HG02763 (cell line): ENCODE measurements around the gene PROB1.
A peak's percentile ranks its signal among the peaks of the same experiment; 100 is the strongest.
"Not testable (repeated sequence)": the region's sequence is repeated elsewhere in the genome, so short reads cannot be mapped to it uniquely, and the experiment has no call there.

ENCODE experiments used
- ATAC-seq: cut with Tn5 transposase; IDR thresholded peaks from one replicate; pipeline ENCODE4 v1.9.1; 2021; ENCODE audit warnings: mild to moderate bottlenecking, moderate library complexity; ENCODE audit not compliant: unreplicated experiment

PROB1 gene

DNA sequence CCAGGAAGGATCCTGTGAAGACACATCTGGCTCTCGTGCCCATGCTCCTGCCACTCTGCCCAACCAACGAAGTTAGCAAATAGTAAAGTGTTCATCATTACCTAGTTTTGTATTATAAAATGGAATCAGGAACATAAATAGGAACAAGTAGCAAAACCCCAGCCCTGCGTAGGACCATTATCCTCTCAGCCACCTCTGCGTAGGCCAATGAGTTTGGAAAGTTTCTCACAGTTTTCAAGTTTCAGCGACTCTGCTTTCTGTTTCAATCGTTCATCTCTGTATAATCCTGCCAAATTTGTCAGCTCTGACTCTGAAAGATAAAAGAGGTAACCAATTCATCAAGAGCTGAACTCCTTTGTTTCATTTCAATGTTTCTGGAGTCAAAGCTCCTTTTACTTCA lies 19.1 kb upstream of the PROB1 start:
- ATAC-seq: no peak

DNA sequence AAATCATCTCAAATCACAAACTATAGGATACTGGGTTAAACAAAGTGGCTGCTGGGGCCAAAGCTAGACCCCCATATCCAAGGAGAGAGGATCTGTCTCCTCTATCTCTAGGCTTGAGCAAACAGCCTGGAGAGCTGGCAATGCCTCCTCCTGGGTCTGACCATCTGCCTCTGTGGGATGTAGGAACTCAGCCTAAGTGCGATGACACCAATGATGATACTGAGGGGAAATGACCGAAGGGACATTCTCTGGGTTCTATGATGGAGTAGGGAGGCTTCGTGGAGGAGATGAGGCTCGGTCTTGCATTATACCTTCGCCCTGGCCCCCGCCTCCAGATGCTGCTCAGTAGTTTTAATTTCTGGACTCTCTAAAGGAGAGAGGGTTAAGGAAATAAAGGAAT lies 18.2 kb upstream of the PROB1 start:
- ATAC-seq: no peak

DNA sequence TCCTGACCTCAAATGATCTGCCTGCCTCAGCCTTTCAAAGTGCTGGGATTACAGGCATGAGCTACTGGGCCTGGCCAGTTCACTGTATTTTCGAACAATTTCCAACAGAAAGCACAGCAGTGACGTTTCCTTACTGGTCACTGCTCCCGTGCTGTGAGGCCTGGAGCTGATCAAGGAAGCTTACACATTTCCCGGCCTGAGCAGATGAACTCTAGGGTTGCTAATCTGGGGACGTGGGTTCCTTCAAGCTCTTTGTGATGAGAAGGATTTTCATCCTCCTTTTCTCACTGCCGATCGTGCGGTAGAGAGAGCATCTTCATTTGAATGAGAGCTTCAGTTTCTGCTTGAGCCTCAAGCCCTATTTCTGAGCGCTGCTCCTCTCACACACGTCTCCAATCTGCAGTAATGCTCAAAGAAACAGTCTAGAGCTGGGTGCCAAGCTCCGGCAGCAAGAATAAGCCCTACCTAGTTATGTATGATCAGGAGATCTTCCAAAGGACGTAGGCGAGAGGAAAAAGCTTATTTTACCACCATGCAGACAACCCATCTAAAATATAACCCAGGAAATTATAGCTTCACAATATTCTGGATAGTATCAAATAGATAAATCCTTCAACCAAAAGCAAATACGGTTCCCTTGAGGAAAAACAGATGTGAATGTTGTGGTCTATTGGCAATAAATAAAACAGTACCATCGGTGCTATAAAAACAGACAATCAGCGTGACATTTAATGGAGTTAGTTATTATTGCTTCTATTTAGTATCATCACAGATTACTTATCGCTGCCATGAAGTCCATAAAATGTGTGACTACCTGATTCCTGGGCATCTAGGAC lies 16.3 kb upstream of the PROB1 start:
- ATAC-seq: no peak

DNA sequence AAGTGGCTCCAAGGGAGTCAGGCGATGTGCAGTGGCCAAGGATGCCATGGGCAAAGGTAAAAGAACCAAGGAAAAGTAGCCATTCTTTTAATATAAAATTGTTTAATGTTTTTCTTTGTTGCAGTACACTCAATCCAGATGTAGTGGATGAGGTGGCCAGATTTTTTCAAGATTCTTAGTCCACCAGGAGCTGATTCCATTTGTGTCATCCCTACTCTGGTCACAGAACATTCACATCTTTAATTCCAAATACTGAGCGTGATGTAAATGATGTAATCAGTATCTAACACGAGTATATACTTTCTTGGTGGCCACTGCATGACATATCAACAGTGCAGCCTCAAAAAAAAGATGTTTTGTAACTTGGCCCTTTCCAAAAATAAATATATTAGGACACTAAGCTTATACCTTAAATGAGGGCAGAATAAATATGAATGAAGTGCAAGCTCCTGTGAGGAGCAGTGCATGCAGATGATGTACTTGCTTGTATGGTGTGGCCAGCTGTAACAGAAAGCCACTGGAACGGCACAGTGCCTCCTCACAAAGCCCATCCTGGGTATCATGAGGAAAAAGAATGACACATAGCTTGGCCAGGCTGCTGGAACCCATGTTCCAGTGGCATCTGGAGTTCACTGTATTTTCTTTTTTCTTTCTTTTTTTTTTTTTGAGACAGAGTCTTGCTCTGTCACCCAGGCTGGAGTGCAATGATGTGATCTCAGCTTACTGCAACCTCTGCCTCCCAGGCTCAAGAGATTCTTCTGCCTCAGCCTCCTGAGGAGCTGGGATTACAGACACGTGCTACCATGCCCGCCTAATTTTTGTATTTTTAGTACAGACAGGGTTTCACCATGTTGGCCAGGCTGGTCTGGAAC lies 15.5 kb upstream of the PROB1 start:
- no peak for ATAC-seq

DNA sequence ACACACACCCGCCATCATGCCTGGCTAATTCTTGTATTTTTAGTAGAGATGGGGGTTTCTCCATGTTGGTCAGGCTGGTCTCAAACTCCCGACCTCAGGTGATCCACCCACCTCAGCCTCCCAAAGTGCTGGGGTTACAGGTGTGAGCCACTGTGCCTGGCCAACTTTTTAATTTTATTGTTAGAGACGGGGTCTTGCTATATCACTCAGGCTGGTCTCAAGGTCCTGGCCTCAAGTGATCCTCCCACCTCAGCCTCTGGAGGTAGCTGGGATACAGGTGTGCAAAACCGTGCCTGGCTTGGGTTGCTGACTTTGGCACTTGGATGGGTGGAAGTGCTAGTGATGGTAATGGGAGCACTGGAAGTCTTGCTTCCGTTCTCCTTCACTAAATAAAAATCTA lies 14.2 kb upstream of the PROB1 start:
- ATAC-seq: not testable (repeated sequence)

DNA sequence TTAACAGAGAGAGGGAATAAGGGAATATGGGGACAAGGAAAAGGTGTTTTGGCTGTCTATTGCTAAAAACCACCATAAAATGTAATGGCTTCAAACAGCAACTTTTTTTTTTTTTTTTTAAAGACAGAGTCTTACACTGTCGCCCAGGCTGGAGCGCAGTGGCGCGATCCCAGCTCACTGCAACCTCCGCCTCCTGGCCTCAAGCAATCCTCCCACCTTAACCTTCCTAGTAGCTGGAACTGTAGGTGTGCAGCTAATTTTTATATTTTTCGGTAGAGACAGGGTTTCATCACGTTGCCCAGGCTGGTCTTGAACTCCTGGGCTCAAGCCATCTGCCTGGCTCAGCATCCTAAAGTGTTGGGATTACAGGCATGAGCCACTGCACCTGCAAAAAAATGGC lies 13.3 kb upstream of the PROB1 start:
- no peak for ATAC-seq

DNA sequence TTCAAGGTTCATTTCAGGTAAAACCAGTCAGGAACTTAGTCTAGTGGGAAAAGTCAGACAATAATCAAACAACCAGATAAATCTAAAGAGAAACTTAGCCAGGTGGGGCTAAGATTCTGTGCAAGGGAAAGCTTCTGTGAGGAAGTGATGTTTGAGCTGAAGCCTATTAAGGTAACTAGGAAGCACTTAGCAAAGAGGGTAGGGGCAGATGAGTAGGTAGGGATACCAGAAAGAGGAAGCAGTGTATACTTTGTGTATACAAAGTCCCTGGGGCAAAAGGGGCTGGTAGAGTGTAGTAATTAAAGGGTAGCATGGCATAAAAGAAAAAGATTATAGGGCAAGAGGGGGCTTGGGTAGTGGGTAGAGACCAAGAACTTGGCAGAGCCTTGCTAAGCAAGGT lies 12.6 kb upstream of the PROB1 start:
- ATAC-seq: no peak

DNA sequence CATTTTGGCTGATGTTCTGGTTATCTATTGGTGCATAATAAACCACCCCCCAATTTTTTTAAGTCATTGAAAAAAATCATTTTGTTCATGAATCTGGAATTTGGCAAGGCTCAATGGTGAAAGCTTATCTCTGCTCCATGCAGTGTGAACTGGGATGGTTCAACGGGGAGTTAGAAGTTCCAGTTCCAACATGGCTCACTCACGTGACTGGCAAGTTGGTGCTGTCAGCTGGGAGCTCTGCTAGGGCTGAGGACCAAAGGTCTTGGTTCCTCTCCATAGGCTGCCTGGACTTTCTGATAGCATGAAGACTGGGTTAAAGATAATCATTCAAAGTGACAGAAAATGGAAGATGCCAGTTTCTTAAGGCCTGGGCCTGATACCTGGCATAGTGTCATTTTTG lies 12.1 kb upstream of the PROB1 start:
- ATAC-seq: no peak

DNA sequence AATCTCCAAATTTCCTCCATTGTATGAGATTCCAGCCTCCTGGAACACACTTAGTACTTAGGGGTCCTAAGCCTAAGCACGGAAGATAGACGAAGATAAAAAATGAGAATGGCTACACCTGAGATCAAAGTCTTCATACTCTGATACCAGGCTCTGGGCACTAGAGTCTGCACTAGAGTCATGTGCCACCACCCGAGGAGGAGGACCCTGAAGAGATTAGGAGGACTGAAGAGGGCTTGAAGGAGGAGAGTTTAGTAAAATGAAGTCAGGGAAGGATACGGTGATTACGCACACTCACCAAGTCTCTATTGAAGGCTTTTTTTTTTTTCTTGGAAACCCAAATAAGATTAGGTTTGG lies 9.6 kb upstream of the PROB1 start:
- no peak for ATAC-seq

DNA sequence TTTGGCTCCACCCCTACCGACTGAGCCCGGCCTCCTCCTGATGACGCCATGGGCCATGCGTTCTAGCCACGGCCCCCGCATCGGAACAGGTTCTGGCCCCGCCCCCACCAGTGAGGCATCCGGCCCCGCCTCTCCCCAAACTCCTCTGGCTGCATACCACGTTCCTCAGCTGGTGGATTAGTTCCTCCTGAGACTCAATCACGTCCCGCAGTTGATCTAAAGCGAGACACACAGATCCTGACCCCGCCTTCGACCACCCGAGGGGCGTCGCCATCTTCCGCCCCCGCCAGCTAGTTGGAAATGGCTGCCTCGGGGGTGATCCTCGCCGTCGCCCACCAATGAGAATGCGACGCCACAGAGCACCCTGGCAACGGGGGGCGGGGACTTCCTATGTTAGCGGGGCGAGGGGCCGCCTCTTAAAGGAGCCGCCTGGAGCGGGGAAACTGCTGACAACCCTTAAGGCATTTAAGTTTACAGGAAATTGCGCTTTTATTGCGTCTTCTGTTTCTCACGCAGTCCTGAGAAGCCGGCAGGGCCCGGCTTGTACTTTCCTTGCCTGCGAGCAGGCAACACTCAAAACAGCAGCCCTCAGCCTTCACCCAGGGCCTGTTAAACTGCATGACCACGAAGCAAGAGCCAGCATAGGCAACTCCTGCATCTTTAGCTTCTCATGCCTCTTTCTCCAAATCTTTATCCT lies 9.0 kb upstream of the PROB1 start, which contains the start of gene SPATA24:
TSS of gene SPATA24 (minus strand) at position 303 of the 697 bp plus-strand sequence. CDS start at position 274, 29 bp downstream.
- peak; percentile 85 for ATAC-seq

DNA sequence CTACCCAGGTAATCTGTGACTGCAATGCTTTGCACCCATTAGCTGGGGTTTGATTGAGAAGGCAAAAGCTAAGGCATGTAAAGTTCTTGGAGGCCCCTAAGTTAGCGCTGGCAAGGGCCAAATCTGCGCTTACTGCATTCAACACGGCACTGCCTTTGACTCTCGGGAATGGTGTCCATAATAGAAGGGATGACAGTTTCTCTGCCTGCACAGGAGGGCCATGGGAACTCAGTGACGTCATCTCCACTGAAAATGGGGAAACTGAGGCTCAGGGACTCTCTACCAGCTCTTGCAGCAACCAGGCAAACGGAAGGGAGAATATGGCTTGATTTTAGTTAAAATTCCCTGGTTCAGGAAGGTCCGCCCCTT lies 8.5 kb upstream of the PROB1 start:
- ATAC-seq: no peak

DNA sequence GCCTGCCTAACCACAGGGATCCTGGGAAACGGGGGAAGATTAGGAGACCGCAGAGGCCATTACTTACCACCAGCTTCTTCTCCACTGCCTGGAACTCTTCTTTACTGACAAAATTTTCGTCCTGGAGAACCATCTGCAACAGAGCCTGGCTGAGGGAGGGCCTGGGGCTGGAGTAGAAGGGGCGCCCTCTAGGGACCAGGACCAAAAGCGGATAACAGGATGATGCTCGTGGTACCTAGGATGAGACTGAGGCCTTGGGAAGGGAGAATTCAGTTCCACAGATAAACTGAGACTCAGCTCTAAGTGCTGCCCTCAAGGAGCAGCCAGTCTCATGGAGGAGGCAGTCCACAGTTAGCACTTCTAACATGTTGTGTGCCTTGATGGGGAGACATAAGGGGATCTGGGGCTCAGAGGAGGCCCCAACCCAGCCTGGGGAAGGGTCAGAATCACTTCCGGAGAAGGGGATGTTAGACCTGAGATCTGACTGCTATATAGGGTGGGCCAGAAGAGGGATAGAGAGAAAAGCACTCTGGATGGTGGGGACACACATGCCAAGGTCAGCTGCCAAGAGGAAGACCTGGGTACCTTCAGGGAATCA lies 7.8 kb upstream of the PROB1 start:
- ATAC-seq: no peak

DNA sequence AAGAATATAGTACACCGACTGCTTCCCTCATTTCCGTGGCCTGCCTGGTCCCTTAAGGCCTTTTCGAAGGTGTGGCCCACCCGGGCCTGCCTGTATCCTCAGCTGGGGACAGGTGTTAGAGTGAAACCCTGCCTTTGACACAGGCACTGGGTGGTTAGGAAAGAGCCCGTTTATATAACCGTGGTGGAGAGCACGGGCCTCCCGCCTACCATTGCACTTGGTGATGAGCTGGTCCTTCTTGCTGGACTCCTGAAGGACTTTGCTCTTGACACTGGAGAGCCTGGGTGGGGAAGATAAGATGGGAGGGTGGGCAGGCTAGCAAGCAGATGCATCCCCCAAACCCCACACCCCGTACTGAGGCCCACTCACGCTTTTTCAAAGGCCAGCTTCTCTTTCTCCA lies 6.6 kb upstream of the PROB1 start:
- no peak for ATAC-seq

DNA sequence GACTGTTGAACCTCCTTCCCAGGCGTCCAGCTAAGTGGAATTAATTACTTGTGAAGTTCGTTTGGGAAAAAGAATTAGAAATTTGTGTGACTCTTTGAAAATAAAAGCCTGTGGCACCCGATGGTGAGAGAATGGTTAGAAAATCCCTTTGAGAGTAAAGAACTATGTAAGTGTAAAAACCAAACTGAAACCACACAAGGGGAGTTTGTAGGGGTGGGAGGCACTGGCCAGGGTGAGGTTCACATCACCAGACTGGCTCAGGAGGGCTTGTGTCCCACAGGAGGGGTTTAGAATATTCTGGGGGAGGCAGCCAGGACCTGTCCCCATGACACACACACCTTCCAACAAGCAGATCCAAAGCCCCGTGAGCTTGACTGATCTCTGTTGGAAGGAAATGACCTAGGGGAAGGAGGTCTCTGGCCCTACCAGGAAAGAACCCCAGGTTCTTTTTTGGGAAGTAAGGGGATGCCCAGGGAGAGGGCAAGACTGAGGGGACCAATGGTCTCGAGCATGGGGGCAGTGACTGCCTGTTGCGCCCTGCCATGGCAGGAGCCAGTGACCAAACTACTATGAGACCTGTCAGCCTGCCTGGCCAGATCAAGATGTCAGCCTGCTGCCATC lies 4.7 kb upstream of the PROB1 start:
- ATAC-seq: no peak

DNA sequence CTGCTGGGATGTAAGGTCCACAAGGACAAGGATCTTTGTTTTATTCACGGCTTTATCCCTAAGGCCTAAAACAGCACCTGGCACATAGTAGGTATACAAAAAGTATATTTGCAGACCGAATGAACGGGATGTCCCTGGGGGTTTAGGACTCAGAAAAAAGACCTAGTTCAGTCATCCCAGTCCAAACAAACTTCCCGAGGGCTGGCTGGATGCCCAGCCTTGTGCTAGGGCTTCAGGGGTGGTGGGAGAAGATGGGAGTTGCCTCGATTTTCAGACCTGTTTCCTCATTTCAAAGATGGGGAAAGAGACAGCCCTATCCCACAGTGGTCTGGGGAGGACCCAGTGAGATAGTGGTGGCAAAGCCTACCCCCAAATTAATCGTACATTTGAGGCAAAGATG lies 3.0 kb upstream of the PROB1 start:
- no peak for ATAC-seq

DNA sequence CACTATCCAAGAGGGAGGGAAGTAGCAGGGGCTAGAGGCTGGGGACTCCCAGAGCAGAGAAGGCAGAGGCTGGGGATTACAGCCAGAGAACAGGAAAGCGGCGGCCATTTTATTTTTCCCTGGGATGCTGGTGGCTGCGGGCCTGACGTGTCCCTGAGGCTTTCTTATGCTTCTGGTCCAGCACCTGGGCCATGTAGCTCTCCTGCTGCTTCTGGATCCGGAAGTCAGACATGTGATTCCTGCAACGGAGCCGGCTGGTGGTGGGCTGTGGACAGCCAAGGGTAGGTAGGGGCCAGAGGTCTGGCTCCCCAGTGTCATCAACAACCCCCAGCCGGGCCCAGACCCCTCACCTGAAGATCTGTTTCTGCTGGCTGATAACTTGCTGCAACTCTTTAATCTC lies 1.8 kb upstream of the PROB1 start:
- no peak for ATAC-seq

DNA sequence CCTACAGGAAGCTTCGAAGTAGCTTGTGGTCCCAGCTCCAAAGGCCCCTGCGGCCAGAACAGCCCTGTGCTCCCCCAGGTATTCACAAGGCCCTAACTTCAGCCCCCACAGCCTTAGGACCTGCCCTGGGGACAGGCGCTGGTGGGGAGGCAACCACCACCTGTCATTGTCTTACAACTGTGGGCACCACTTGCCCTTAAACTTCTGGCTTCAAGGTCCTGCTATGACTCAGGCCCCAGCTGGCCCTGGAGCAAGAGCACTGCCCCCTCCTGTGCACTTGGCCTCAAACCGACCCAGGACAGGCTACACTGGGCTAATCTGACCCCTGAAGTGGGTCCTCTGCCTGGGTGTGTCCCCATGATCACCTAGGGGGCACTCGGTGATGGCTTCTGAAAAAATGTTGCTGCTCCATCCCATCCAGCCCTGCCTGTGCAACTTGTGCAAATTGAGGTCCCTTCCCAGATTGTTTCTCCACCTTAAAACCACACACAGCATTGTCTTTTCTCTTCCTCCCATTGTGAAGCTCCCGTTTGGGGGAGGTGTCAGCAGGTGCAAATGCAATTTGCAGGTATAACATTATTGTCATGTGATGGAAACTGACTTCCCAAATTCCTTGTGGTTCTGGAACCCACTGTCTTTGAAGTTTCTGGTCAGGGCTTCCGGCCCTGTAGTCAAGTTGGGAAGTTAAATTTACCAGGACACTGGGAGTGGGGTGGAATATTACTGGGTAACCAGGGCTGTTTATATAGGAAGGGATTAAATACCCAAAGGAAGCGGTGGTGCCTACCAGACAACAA lies 1.1 kb upstream of the PROB1 start:
- ATAC-seq: no peak

DNA sequence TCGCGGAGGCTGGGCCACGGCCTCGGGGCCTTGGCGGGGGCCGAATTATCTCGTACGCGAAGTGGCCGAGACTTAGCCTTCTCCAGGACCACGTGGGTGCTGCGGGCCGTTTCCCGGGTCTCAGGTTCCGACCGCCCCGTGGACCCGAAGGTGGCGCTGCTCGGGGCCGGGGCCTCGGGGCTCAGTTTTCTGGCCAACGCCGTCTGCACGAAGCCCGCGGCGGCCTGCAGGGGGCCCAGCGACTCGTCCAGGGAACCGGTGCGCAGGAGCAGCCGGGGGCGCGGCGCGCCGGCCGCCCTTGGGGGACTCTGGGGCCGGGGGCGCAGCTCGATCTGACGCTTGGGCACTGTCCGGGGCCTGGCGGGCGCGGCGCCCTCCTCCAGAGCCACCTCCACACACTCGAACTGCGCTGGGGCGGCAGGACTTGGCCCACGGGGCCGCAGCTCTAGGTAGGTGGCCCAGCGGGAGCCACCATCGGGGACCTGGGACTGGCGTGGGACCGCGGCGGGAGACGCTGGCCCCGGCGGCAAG lies 716 bp downstream of the PROB1 start:
- ATAC-seq: no peak

DNA sequence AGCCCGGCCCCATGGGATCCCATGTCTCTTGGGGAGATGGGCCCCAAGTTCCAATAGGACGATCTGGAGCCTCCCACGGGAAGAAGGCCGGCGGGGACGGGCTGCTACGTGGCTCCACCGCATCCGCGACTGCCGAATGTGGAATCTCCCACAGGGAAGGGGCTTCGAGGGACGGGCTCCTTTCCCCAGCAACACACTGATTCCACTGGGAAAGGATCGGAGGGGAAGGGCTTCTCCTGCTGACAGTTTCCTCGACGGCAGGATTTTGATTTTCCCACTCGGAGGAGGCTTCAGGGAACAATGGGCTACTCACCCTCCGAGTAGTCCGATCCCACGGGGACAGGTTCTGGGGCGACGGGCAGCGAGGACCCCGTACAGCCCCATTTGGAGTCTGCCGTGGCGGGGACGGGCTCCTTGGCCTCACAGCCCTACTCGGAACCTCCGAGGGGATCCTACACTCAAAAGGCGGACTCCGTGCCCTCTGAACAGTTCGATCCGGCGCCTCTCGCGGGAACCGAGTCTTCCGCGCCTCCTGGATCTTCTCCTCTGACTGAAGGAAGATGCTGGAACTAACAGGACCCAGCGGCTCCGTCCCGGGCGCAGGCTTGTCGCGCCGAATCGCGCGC lies 1.3 kb downstream of the PROB1 start:
- no peak for ATAC-seq
